Posterior vena cava (tissue), 2 donors: Measurements from ENCODE around the gene EOGT. TPM values are rescaled to one million over a fixed set of nuclear protein-coding genes. Genes with fewer than 3 reads are reported as not detected.

Experiments
- DNase-seq: peaks from one replicate; pipeline ENCODE4 v3.0.0-alpha.2; 2020; ENCODE audit warnings: low spot score
- intact Hi-C, 2 donors: fragments of 100-400 bp; cut with DNase I; formaldehyde crosslinking; loops; one replicate each; pipeline versions ENCODE4 v1.14.1 to v1.14.2; 2022 to 2023
- microRNA-seq, 2 donors: library from miRNA; unstranded; fragments of <30 nt; microRNA quantifications; one replicate each; pipeline ENCODE4 v1.2.0, GENCODE V29; 2020 to 2021; ENCODE audit warnings: borderline microRNAs expressed in 2 of 2
- total RNA-seq, 2 donors: library from RNA; stranded (reverse); fragmentation: NEBNext Ultra II Directional; extraction: Animal tissue kit (Norgen Biotek cat#: 25700); gene quantifications; one replicate each; pipeline ENCODE4 v1.2.1, GENCODE V29; 2021
- donor health status: DM: yes; HTN: yes; CAD: no.
- donor health status: DM: yes; HTN: yes; CAD: no.

EOGT gene
- total RNA-seq, 2 donors from 2014 or later = 67.6 to 87.8 TPM

GRCh38 chr3:68974711-68975110 lies 38.8 kb downstream of the EOGT start:
- no peak for DNase-seq
- intact Hi-C loops = no loop called here

DNA sequence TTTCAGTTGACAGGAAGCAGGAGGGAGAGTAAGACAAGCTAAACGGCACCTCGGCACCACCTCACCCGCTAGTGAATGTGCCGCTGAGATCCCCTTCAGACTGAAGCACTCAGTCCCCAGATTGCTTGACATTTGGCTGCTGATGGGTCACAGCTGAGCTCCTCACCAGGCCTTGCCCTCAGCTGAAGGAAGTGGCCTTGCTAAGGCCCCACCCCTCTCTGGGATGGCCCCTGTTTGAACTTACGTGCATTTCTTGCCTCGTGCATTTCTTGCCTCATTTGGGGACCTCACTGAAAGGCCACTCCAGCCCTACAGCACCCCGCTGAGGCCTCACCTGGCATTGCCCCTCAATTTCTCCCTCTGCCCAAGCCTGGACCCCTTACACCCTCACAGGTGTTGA lies 39.8 kb downstream of the EOGT start:
- DNase-seq = no peak
- intact Hi-C loops = no loop called here

GRCh38 chr3:68972358-68972979 lies 41.0 kb downstream of the EOGT start:
- DNase-seq = no peak
- intact Hi-C loops = no loop called here

DNA sequence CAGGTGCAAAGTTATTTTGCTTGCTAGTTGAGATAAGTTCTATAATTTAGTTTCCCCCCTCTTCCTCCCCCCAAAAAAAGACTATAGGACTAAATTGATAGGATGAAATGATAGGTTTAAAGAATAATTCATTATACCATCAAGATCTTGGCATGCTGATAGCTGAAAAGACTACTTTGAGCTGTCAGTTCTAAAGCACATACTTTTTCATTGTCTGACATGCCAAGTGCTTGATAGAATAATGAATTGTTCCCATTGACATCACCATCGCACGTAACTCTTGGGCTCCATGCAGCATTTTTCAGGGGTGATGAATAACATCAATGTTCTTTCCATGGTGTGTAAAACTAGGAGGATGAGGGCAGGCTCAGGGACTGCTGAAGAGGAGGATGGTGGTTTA lies 48.8 kb downstream of the EOGT start:
- intact Hi-C loops = no loop called here
- no peak for DNase-seq

DNA sequence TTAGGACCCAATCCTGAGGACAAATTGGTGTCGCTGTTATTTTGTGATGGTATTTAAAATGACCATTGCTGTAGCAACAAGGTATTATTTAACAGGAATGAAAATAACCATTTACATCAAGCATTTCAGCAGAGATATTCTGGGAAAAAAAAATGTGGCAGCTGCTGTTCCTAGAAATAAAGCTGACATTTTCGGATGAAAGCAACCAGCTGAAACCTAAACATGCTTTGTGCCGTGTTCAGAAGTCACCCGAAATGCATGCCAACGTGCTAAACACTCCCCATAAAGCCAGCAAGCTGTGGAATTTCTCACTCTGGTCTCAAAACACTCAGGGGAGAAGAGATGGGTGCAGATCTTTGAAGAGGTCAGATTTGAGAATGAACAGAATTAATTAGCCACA lies 49.6 kb downstream of the EOGT start:
- intact Hi-C loops = no loop called here
- no peak for DNase-seq

GRCh38 chr3:68963376-68963775 lies 50.1 kb downstream of the EOGT start:
- no peak for DNase-seq
- intact Hi-C loops = no loop called here

DNA sequence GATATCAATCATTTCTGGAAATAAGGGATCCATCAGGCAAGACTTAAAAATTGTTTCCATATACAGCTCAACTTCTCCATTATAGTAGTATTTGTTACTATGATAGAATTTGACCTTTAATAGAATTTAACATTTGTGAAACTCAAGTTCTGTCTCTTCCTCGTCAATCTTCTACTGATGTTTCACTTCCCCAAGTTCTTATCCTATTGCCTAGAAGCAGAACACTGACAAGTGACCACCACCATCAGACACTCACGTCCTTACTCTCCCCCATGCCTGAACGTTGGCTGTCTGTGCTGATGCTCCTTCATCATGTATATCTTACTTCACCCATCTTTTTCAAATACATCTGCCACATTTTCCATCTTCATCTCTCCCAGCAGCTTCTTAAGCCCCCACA lies 54.6 kb downstream of the EOGT start:
- intact Hi-C loops = no loop called here
- DNase-seq = no peak

- no peak for DNase-seq
- intact Hi-C loops = no loop called here
Observed at GRCh38 chr3:68957895-68958294, 55.6 kb downstream of the EOGT start.

- no peak for DNase-seq
Observed at GRCh38 chr3:68953816-68954444, 59.6 kb downstream of the EOGT start.

GRCh38 chr3:68945225-68945624 lies 68.3 kb downstream of the EOGT start:
- intact Hi-C loops = no loop called here
- DNase-seq = no peak

More at GRCh38 chr3:68953816-68954444, 59.6 kb downstream of the EOGT start:
- intact Hi-C loops = no loop called here

DNA sequence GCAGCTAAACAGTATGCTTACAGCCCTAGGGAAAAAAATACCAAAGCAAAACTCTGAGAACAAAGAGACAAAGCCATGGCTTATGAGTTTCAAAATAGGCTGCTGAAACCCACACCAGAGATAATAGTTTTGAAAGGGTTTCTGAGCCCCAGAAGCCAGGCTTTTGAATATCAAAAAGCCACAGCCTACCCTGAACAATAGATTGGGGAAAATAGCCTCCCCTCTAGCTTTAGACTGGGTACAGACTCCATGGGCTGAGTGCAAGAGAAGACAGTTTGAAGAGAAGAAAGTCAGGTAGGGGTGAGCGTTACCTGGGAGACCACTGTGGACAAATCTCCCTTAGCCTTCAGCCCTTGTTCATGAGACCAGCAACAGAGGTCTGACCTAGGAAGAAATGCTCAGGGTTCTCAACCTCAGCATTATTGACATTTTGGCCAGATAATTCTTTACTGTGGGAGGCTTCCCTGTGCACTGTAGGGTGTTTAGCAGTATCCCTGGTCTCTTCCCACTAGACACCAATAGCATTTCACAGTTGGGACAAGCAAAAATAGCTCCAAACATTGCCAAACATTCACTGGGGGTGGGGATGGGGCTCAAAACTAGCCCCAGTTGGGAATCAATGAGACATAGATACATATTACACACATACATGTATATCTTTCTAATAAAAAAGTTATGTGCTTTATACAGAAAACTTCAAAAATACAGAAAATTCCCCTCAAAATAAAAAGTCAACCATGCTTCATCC lies 69.6 kb downstream of the EOGT start:
- intact Hi-C loops = no loop called here
- DNase-seq = no peak

DNA sequence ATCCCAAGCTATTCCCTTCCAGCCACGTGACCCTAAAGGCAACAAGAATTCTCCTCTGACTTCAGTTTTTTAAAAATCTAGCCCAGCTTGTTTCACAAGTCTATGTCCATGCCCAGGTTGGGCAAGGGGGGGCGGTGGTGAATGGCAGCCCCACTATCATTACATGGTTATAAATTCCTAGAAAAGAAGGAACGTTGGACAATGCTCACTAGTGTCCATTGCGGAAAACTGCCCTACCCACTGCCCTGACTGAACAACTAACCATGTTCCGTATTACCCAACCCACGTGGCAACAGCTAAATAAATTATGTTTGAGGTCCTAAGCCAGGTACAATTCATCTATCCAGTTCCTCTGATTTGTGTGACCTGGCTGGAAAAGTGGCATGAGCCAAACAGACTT lies 72.4 kb downstream of the EOGT start:
- intact Hi-C loops = no loop called here

DNA sequence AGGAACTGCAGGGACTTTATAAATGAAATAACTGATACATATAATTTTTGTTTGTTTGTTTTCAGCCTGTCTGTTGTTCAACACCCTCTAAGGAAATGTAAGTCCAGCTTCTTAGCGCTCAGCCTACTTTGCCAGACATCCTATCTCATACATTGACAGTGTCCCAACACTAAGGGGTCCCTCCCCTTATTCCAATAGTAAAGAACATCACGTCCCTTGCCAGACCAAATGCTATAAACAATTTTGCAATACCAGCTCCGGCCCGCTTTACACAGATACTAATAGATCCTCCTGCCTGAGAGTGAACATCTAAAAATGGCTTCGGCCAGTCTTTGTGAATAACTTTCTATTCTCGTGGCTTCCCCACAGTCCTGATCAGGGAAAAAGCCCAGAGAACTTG lies 76.6 kb downstream of the EOGT start:
- intact Hi-C loops = no loop called here
- DNase-seq = no peak

More for the DNA sequence above, 72.4 kb downstream of the EOGT start:
- DNase-seq = no peak

- intact Hi-C loops = no loop called here
Observed at GRCh38 chr3:68935778-68936177, 77.7 kb downstream of the EOGT start.

DNA sequence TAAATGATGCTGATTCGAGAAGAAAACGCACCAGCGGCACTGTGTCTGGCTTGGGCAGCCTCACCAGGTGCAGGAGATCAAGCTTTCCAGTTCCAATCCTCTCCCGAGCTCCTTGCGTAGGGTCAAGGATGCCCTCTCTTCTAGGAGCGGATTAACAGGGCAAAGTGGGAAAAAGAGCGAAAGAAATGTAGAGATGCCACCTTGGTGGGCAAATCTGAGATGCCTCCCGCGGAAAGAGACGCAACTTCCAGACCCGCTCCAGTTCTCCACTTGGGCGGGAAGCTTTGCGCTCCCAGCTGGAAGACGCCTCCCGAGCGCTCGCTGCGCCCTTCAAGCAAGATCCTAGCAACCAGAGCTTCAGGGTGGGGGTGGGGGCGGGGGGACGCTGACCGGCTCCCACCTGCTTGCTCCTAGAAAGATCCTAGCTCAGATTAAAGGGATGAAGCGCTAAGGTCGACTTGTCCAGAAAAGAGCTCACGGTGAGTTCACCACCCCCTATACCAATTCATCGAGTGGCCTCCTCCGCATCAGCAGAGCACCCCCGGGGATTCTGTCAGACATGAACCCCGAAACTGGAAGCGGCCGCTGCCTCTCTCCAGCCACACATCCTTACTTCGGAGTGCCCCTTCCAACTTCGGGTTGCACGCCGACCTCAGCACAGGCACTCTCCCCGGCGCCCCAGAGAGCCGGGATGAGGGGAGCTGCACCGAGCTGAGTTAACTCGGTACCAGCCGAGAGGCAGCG lies 81.9 kb downstream of the EOGT start:
- intact Hi-C loops = no loop called here
- DNase-seq = no peak

More at GRCh38 chr3:68935778-68936177, 77.7 kb downstream of the EOGT start:
- no peak for DNase-seq

Small RNAs within 50 kb of the gene (microRNA-seq; reads per million reads assigned to microRNA genes)
- gene MIR3136 = 0.26 to 0.32 reads per million in 2 donors

Other genes with a start within 250 kb of the EOGT start
- gene TAFA4, start 81.1 kb downstream of the EOGT start, total RNA-seq = not detected
- gene TMF1, start 38.6 kb upstream of the EOGT start, total RNA-seq = 10 to 100 TPM; 30.7 to 41.0 TPM
- 10 to 100 TPM; 53.0 to 57.9 TPM for gene UBA3, start 66.7 kb upstream of the EOGT start, total RNA-seq
- gene ARL6IP5, start 71.3 kb upstream of the EOGT start, total RNA-seq = 100 to 1,000 TPM; 153 to 174 TPM
- not detected for gene LMOD3, start 108.9 kb upstream of the EOGT start, total RNA-seq